HG03196 (cell line): ENCODE data around the gene SBNO1.
A peak's percentile ranks its signal among the peaks of the same experiment; 100 is the strongest.
"Not testable (repeated sequence)": the region's sequence is repeated elsewhere in the genome, so short reads cannot be mapped to it uniquely, and the experiment has no call there.

Source experiments
- ATAC-seq: cut with Tn5 transposase; IDR thresholded peaks from one replicate; pipeline ENCODE4 v1.9.1; 2021; ENCODE audit not compliant: unreplicated experiment

The SBNO1 gene

DNA sequence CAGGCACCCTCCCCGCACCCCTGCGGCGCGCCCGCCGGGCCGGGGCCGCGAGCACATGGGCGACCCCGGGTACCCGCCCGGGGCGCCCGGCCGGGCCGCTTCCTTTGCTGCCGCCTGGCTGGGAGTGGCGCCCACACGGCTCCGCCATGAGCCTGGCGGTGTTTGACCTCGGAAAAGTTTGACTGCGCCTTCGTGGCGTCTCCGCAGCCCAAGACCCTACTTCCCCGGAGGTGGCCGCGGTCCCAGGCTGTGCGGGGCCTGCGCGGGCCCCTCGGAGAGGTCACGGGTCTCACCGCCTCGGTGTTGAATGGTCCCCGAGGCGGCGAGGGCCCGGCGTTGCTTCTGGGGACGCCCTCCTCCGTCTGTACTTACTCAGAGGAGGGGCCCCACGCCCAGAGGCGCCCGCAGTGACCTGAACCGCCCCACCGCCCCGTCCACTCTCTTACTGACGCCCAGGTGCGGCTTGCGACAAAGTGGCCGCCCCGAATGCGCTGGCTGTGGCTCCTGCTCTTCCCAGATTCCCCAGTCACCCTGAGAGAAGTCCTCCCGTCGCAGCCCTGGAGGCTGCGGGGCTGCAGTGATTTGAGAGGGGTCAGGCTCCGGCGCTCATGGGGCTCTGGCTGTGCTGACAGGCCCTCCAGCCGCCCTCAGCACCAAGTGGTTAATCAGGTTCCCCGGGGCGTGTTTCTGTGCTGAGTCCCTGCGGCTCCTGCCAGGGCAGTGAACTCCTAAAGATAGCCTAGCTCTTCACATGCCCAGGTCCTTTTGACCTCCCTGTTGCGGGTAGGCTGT is 25.1 kb upstream of the SBNO1 start:
- no peak for ATAC-seq

DNA sequence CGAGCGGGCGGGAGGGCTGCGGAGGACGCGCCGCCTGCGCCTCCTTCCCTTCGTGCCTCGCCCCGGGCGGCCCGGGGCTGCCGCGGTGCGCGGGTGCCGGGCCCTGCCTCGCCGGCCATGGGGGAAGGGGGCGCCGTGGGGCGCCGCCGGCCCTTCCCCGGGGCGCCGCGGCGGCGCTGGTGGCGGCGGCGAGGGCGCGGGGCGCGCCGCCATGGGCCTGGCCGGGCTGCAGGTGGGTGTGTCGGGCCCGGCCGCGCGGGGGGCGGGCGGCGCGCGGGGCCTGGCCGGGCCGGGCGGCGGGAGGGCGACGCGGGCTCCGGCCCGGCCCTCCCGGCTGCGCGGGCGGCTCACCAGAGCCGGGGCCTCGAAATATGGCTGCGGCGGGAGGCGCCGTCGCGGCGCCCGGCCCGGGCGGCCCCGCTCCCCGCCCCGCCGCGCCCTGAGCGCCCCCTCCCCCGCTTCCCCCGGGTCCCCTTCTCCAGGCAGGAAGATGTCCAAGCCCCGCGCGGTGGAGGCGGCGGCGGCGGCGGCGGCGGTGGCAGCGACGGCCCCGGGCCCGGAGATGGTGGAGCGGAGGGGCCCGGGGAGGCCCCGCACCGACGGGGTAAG is 24.4 kb upstream of the SBNO1 start:
- ATAC-seq = no peak

DNA sequence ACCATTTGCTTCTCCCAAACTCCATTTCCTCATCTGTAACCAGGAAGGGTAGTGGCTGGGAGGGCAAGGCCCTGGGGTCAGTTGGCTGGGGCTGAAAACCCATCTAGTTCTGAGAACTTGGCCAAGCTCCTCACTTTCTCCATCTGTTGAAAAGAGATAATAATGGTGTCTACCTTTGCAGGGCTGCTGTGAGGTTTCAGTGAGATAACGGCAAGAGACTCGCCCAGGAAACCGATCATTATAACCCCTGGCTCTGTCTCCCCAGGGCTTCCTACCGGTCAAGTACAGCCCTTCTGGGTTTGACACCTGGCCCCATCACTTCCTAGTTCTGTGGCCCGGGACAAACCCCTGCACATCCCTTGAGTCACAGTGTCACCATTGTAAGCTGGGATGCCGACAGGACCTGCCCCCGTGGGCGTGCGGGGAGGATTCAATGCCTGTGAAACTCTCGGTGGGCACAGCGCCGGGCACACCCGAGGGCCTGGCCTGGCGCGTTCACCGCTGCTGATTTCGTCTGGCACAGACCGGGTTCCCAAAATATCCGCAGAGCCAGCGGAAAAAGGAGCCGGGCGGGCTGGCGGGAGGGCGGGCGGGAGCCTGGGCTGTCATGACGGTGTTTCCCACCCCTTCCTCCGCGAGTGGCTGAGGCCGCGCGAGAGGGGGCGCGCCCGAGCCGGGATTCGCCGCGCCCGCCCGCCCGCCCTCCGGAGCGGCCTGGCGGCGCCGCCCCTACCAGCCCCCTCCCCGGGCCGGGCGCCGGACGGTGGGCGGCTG is 23.7 kb upstream of the SBNO1 start:
- ATAC-seq = peak; percentile 34

DNA sequence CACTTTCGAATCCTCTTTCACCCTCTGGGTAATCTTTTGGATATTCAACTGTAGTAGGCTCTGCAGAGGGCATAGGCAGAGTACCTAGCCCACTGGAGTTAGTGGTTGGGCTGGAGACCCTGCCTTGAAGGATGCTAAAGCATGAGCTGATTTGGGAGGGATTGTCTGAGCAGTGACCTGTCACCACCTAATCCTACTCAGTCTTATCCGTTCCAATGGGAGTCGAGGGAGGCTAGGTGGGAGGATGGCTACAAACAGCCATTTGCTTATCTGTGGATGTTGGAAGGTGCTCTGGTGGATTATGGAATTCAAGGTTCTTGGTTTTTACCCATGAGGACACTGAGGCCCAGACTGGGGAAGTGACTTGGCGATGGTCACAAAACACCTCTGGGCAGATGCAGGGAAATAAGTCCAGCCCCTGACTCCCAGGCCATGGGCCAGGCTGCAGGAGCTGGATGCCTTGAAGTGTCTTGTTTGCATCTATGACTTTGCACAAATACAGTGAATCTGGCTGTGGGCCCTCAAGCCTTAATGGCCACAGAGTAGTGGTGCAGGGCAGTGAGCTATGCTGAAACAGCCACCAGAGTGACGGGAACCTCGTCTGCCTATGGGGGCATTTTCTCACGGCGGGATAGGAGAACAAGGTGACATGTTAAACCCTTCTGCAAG is 23.0 kb upstream of the SBNO1 start:
- ATAC-seq = no peak

DNA sequence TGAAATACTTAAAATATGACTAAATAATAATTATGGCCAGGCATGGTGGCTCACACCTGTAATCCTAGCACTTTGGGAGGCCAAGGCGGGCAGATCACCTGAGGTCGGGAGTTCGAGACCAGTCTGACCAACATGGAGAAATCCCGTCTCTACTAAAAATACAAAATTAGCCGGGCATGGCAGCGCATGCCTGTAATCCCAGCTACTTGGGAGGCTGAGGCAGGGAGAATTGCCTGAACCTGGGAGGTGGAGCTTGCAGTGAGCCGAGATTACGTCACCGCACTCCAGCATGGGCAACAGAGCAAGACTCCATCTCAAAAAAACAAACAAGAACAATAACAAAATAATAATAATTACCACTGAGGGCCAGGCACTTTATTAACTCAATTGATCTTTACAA is 20.9 kb upstream of the SBNO1 start:
- not testable (repeated sequence) for ATAC-seq

DNA sequence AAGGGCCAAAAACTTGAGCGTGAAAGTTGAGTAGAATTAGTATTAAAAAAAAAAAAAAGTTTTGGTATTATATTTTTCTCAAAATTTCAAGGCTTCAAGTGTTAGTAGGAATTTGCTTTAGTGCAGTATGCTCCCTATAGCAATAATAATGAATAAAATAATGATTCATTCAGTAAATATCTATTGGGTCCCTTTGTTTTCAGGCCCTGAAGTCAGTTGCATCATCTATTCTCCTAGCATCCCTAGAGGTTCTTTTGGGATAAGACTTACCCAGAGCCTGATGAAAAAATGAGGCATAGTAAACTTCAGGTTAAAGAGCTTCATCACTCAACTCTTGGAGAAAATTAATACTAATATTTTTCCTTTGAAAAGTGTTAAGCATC is 20.3 kb upstream of the SBNO1 start:
- ATAC-seq = no peak

DNA sequence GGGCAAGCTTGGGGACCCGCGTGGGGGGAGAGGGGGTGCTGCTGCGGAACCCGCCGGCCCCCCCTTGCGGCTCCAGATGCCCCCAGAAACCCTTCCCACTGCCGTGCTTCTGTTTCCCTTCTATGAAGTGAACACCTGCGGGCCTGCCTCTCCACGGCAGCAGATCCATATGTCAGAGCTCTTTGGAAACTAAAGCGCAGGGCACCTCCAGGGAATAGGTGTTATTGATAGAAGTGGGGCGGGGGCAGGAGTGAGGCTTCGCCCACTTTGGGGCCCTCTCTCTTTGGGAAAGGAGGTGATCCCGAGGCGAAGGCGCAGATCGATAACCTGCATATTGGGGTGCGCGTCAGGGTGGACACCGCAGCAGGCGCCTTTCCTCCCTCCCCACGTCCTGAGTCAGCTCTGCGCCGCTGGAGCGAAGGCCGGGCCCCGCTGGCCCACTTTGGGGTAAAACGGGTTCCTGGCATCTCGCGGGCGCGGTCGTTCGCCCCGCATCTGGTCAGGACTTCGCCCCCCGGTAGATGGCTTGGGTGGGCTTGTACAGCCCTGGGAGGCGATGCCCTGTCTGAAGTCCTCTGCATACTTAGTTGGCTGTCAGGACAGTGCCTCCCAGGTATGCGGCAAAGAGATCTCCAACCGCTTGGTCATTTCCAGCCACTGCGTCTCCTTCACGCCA is 19.8 kb upstream of the SBNO1 start:
- ATAC-seq = no peak

DNA sequence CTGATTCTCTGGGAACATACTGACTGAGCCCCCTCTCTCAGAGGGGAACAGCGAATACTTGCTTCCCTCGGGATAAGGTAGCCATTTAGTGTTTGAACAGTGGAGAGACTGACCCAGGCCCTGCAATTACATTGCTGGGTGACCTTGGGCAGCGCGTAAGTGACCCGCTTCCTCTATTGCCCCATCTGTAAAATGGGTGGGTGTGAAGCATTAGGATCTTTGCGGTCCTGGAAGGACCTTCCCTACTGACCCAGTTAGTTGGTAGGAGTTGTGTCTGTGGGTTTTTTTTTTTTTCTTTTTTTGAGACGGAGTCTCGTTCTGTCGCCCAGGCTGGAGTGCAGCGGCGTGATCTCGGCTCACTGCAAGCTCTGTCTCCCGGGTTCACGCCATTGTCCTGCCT is 18.0 kb upstream of the SBNO1 start:
- no peak for ATAC-seq

DNA sequence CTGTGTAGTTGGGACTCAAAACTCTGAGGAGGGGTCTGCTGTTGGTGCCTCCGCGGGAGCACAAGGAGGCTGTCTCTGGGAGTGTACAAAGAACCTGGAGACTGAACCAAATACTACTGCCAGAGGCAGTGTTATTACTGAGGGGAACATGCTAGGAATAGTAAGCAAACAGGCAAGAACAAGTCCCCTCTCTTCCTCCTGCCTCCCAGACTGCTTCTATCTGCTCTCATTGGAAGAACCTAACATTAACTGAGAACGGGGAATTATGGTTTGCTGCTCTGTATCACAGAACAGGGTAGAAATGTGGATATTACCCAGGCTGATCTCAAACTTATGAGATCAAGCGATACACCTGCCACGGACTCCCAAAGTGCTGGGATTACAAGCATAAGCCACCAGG is 14.7 kb upstream of the SBNO1 start:
- ATAC-seq = no peak

DNA sequence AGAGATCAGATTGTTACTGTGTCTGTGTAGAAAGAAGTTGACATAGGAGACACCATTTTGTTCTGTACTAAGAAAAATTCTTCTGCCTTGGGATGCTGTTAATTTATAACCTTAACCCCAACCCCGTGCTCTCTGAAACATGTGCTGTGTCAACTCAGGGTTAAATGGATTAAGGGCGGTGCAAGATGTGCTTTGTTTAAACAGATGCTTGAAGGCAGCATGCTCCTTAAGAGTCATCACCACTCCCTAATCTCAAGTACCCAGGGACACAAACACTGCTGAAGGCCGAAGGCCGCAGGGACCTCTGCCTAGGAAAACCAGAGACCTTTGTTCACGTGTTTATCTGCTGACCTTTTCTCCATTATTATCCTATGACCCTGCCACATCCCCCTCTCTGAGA is 7.8 kb upstream of the SBNO1 start:
- not testable (repeated sequence) for ATAC-seq

DNA sequence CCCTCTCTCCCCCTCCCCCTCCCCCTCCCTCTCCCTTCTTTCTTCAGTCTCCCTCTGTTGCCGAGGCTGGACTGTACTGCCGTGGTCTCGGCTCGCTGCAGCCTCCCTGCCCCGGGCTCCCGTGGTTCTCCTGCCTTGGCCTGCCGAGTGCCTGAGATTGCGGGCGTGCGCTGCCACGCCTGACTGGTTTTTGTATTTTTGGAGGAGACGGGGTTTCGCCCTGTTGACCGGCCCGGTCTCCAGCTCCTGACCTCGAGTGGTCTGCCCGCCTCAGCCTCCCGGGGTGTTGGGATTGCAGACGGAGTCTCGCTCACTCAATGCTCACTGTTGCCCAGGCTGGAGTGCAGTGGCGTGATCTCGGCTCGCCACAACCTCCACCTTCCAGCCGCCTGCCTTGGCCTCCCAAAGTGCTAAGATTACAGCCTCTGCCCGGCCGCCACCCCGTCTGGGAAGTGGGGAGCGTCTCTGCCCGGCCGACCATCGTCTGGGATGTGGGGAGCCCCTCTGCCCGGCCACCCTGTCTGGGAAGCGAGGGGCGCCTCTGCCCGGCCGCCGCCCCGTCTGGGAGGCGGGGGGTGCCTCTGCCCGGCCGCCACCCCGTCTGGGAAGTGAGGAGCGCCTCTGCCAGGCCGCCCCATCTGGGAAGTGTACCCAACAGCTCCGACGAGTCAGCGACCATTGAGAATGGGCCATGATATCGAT is 7.2 kb upstream of the SBNO1 start:
- not testable (repeated sequence) for ATAC-seq

DNA sequence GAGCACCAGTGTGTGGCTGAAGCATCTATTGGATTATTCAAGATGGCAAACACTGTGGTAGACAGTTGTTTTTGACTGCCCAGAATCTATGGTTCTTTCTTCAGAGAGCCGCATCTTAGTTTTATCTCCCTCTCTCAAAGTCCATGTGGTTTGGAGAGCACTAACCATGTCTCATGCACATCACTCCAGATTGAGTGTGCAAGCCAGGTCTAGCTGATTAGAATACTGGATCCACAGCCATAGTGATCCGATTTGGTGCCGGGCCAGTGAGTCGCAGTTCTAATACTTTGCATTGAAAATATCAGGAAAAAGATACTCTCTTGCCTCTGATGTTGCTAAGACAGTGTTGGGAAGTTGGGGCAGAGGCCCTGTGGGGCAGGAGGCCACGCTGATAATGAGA is 4.6 kb upstream of the SBNO1 start:
- ATAC-seq = no peak

DNA sequence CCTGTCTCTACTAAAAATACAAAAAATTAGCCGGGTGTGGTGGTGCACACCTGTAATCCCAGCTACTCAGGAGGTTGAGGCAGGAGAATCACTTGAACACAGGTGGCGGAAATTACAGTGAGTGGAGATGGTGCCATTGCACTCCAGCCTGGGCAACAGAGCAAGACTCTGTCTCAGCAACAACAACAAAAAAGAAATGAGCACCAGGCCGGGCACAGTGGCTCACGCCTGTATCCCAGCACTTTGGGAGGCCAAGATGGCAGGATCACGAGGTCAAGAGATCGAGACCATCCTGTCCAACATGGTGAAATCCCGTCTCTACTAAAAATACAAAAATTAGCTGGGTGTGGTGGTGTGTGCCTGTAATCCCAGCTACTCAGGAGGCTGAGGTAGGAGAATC is 3.8 kb upstream of the SBNO1 start:
- not testable (repeated sequence) for ATAC-seq

DNA sequence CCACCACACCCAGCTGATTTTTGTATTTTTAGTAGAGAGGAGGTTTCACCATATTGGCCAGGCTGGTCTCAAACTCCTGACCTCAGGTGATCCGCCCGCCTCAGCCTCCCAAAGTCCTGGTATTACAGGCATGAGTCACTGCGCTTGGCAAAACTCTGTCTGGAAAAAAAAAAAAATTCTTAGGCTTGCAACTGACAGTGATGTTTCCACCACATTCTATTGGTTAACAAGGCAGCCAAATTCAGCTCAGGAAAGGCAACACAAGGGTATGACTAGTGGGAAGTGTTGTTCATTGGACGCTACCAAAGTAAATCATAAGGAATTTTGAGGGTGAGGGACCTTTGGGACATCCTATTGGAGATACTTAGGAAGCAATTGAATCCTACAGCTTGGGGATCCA is 2.9 kb upstream of the SBNO1 start:
- ATAC-seq = no peak

DNA sequence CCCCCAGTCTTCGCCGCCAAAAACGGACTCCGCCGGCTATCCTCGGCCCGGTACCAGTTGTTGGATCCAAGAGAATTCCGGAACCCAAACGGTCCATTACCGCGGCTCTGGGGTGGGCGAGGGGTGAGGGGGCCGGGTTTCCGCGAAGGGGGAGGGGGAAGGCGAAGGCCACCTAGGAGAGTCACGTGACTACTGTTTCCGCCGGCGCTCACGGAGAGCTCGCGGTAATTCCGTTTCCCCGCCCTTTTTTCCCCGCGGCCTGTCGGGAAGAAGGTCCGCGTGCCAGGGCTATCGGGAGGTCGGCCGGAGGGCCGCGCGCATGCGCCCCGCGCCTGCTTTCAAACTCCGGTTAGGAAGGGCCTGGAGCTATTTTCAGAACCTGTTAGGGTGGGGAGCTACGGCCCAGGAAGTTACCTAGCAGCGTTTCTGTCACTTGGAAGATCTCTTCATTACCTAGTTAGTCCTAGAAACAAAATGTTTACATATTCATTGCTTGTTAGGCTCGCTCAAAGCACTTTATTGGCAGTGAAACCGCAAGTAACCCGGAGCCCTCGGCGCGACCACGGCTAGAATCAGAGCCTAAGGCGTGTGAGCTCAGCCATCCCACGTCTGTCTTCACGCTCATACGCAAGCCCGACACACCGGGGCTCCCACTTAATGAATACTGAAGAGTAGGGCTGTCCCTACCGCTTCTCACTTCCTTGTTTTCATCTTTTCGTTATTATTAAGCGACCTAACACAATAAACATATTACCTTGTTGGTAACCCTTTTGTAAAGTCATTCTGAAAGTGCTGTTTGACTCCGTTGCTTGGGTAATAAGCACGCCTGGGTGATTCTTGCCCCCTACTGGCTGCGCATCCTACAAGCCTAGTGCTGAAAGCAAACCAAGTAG is 624 bp upstream of the SBNO1 start:
- ATAC-seq = peak; percentile 62

DNA sequence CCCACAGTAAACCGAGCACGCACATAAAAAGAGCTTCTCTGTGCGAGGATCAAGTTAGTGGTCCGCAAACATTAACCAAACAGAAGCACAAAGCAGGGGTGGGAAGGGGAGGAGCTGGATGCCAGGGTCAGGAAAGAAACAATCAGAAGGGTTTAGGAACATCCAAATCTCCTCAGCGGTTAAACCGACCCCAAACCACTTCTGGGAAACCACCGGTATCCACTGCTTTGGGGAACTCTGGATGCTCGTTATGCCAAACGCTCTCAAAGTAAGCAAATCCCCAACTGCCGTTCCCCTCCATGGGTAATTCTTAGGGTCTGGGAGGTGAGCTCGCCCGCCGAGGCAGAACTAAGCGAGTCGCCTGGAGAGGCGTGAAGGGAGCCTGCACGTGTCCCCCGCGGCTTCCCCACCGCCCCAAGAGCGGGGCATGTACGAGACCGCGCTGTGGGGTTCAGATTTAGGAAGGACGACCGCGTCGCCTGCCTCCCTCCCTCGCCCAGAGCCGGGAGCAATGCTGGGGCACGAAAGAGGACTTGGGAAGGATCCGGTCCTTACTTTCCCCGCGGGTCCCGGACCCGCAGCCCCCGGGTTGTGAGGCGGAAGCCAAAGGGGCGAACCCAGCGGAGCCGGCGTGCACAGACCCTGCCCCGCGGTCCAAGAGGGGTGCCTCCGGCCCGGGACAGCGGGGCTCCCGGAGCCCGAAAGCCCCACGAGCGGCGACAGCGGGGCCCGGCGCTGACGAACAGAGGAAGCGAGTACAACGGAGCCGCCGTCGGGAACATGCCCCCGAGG is 711 bp downstream of the SBNO1 start:
- peak; percentile 14 for ATAC-seq

DNA sequence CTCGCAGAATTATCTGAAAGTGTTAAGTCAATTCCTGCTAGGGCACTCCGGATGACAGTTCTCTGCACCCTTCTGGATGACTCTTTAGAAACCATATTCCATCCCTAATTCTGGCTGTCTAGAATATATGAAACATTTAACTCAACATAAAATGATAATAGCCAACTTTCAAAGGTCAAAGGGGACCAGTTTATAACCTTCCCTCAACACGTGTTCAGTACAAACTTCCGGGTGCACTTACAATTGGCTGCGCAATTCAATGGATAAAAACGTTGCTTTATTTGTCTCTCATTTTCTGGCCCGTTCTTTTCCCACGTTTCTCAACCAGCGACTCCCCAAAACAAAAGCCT is 1.3 kb downstream of the SBNO1 start:
- ATAC-seq = no peak

DNA sequence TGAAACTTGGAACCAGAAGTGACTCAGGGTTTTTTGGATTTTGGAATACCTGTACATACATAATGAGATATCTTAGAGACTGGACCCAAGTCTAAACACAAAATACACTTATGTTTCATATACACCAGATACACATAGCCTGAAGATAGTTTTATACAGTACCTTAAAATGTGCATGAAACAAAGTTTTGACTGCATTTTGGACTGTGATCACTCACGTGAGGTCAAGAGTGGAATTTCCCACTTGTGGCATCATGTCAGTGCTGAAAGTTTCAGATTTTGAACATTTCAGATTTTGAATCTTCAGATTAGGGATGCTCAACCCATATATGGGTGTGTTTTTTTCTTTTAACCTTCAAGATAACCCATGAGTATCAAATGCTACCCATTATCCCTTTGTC is 6.6 kb downstream of the SBNO1 start:
- ATAC-seq = no peak
